ENCODE data around the gene CTNNA2. TPM values are rescaled to one million over a fixed set of nuclear protein-coding genes. Genes with fewer than 3 reads are reported as not detected.

CTNNA2 gene
- total and polyA plus RNA-seq, 11 donors: 0.20 to 0.81 TPM; not detected in 9

GRCh38 chr2:79552653-79553052, 39.8 kb downstream of the CTNNA2 start:
- no peaks in the 10 kb centered on the region for H3K36me3 ChIP-seq
- 63 to 80% (median 68%) methylated on average over 1 of the region's 1 CpG for WGBS, 4 donors
- no peaks in the 10 kb centered on the region for H3K4me1 ChIP-seq
- H3K9me3 ChIP-seq: peaks cover 0 to 62% (median 39%) of the 10 kb centered on the region in 12 donors
- TF ChIP-seq CTCF (IDR thresholded peaks at IDR 0.05): no peak
- no peak for TF ChIP-seq POLR2A (IDR thresholded peaks at IDR 0.05)
- intact Hi-C loops (cut with DNase I): no loop called here
- no peak for DNase-seq
- no peak overlapping the region for H3K4me3 ChIP-seq
- ATAC-seq: no peak
- no peak overlapping the region for H3K27ac ChIP-seq
- H3K27me3 ChIP-seq: no peaks in the 10 kb centered on the region

GRCh38 chr2:79554899-79555298, 42.0 kb downstream of the CTNNA2 start:
- Histone ChIP-seq H3K4me3 (no peak overlapping the region), H3K4me1 (no peaks in the 10 kb centered on the region), H3K9me3 (peaks cover 0 to 40% (median 21%) of the 10 kb centered on the region in 12 donors), H3K36me3 (no peaks in the 10 kb centered on the region), H3K27ac (no peak overlapping the region), H3K27me3 (no peaks in the 10 kb centered on the region)
- no peak for DNase-seq
- intact Hi-C loops (cut with DNase I): no loop called here
- TF ChIP-seq POLR2A (IDR thresholded peaks at IDR 0.05) (no peak), CTCF (IDR thresholded peaks at IDR 0.05) (no peak)
- no peak for ATAC-seq

DNA sequence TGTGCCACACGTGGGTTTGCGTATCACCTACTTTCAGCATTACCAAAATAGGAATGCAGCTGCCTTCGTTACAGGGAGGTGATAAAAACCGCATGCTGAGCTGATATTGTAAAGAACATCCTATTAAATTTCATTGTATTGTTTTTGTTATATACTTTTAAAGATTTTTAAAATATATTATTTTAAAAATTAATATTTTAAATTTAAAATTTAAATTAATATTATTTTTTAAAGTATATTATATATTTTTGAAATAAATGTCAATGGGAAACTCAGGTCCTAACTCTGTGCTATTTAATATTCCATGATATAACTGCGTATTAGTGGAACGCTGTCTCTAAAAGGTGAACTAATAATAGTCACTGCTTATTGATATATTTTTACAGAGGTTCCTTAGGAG, 51.2 kb downstream of the CTNNA2 start:
- Histone ChIP-seq H3K36me3 (no peaks in the 10 kb centered on the region), H3K27me3 (no peaks in the 10 kb centered on the region), H3K4me1 (no peaks in the 10 kb centered on the region), H3K9me3 (peaks cover 0 to 9% (median 0%) of the 10 kb centered on the region in 12 donors), H3K4me3 (no peak overlapping the region), H3K27ac (no peak overlapping the region)
- DNase-seq: no peak
- no peak for ATAC-seq
- WGBS, 4 donors: 80 to 86% (median 84%) methylated on average over 6 of the region's 6 CpGs
- TF ChIP-seq CTCF (IDR thresholded peaks at IDR 0.05) (no peak), POLR2A (IDR thresholded peaks at IDR 0.05) (no peak)
- intact Hi-C loops (cut with DNase I): no loop called here

DNA sequence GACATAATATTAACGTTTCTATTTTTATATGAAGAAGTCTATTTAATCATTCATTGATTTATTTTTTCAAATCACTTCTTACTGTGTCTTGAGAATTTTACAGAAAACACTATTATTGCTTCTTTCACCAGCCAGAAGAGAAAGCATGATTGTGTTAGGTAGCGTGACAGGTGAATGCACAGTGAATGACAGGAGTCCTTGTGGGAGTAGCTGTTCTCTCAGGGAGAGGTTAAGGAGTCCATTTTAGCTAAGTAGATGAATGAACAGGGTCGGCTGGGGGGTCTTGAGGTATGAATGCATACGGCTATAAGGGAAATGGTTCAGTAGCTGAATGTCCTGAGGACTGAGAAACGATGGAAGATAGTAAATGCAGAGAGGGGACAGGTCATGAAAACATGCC, 56.2 kb downstream of the CTNNA2 start:
- ATAC-seq (no peak), DNase-seq (no peak)
- Histone ChIP-seq H3K27ac (no peak overlapping the region), H3K27me3 (no peaks in the 10 kb centered on the region), H3K4me3 (no peak overlapping the region), H3K4me1 (no peaks in the 10 kb centered on the region), H3K9me3 (peaks cover 0 to 4% (median 0%) of the 10 kb centered on the region in 12 donors), H3K36me3 (no peaks in the 10 kb centered on the region)
- intact Hi-C loops (cut with DNase I): no loop called here
- TF ChIP-seq CTCF (IDR thresholded peaks at IDR 0.05) (no peak), POLR2A (IDR thresholded peaks at IDR 0.05) (no peak)
- WGBS, 4 donors: 59 to 66% (median 62%) methylated on average over 5 of the region's 5 CpGs
